CD4-positive, alpha-beta T cell (primary cell): ENCODE measurements around the gene C2orf42. TPM values are rescaled to one million over a fixed set of nuclear protein-coding genes. Genes with fewer than 3 reads are reported as not detected.
A peak's percentile ranks its signal among the peaks of the same experiment; 100 is the strongest.
"Not testable (repeated sequence)": the region's sequence is repeated elsewhere in the genome, so short reads cannot be mapped to it uniquely, and the experiment has no call there.

Source experiments
- ATAC-seq: fragments of 200-7000 bp; cut with Tn5 transposase; one replicate; pipeline ENCODE4 v1.10.0; 2022; ENCODE audit warnings: mild to moderate bottlenecking; ENCODE audit not compliant: poor library complexity
- CTCF ChIA-PET: fragments of 350-600 bp; sonication (Branson Sonifier 250); formaldehyde crosslinking; loops from one replicate; lab custom pipeline; 2021; ENCODE audit warnings: antibody characterized with exemption, inconsistent platforms; lab: Charles Lee
- POLR2A ChIA-PET: fragments of 350-600 bp; sonication (Branson Sonifier 250); formaldehyde crosslinking; loops from one replicate; lab custom pipeline; 2021; ENCODE audit warnings: antibody characterized with exemption, inconsistent platforms; lab: Charles Lee
- DNase-seq, 14 experiments: peaks; one replicate each; pipeline ENCODE4 v3.0.0-alpha.2; 2013 to 2020; ENCODE audit warnings: mixed read lengths in 2 of 14
- H3K27ac ChIP-seq, 2 donors: one replicate each; pipeline versions ENCODE4 v1.5.1 to v1.7.0; 2013; ENCODE audit warnings: low read length in 2 of 2, low read depth in 1 of 2, mild to moderate bottlenecking in 1 of 2
- H3K27me3 ChIP-seq, 2 experiments: 1 replicate in 1 of 2; 2 replicates in 1 of 2; pipeline versions ENCODE4 v1.6.1 to v1.7.0; 2013; ENCODE audit warnings: low read length in 2 of 2, control low read depth in 1 of 2, mild to moderate bottlenecking in 1 of 2, moderate library complexity in 1 of 2; ENCODE audit not compliant: insufficient read depth in 2 of 2, control insufficient read depth in 1 of 2
- H3K36me3 ChIP-seq: one replicate; pipeline ENCODE4 v1.6.1; 2013; ENCODE audit warnings: low read length, control low read depth; ENCODE audit not compliant: insufficient read depth
- H3K4me1 ChIP-seq: one replicate; pipeline ENCODE4 v1.6.1; 2013; ENCODE audit warnings: low read length, control low read depth; ENCODE audit not compliant: insufficient read depth
- H3K4me3 ChIP-seq: one replicate; pipeline ENCODE4 v1.5.1; 2013; ENCODE audit warnings: mild to moderate bottlenecking, low read length, moderate library complexity
- H3K9me3 ChIP-seq, 2 experiments: 1 replicate in 1 of 2; 2 replicates in 1 of 2; pipeline versions ENCODE4 v1.6.1 to v1.7.0; 2013; ENCODE audit warnings: low read length in 2 of 2, mild to moderate bottlenecking in 2 of 2, control low read depth in 1 of 2, moderate library complexity in 1 of 2; ENCODE audit not compliant: control insufficient read depth in 1 of 2, insufficient read depth in 1 of 2
- H3K27ac Mint-ChIP-seq: one replicate; pipeline ENCODE4 v1.8.0; 2020; ENCODE audit warnings: mixed read lengths
- H3K27me3 Mint-ChIP-seq: one replicate; pipeline ENCODE4 v1.8.0; 2021; ENCODE audit warnings: mixed read lengths
- H3K36me3 Mint-ChIP-seq: one replicate; pipeline ENCODE4 v1.8.0; 2021; ENCODE audit warnings: low read depth, mixed read lengths
- H3K4me1 Mint-ChIP-seq: one replicate; pipeline ENCODE4 v1.8.0; 2021; ENCODE audit warnings: low read depth, mixed read lengths
- H3K4me3 Mint-ChIP-seq: one replicate; pipeline ENCODE4 v1.8.0; 2020; ENCODE audit warnings: mild to moderate bottlenecking, mixed read lengths
- H3K9me3 Mint-ChIP-seq: one replicate; pipeline ENCODE4 v1.8.0; 2020; ENCODE audit warnings: mixed read lengths
- intact Hi-C, 2 experiments: fragments of 100-400 bp; cut with DNase I in 1 of 2; cut with micrococcal nuclease in 1 of 2; formaldehyde crosslinking; loops; one replicate each; pipeline versions ENCODE4 v1.15.1 to v1.9.0; 2023 to 2025; cut with DNase I, micrococcal nuclease
- total RNA-seq, 174 experiments: library from RNA in 2 of 174; stranded (reverse) in 2 of 174; gene quantifications; one replicate each; pipeline ENCODE4 v1.2.3 and lab custom pipeline; 2021 to 2026
- TF ChIP-seq, protein P1 (sequence below): fragments of 200-600 bp; IDR thresholded peaks from one replicate; pipeline ENCODE4 v1.8.0; 2022; ENCODE audit warnings: antibody characterized with exemption, mild to moderate bottlenecking

C2orf42 gene
- total RNA-seq, 2 experiments from 2014 or later = 16.9 to 18.4 TPM

DNA sequence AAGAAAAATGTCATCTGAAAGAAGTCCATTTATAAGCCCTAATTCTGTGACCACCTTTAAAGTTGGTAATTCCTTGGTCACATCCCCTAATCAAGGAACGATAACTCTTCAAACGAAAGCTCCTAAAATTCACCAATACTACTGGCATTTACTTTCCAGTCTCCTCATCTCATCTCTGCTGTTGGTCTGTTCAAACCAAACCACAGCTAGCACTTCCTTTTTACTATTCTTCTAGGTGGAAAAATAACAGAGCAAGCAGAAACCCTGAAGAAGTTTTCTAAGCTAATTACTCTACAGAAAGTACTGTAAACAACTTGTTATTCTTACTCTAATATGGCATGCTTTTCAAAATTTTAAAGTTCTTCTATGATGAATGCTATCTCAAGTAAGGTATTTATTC, 36.0 kb upstream of the C2orf42 start:
- Histone ChIP-seq H3K27me3 (no peaks in the 10 kb centered on the region), H3K4me3 (no peak overlapping the region), H3K36me3 (peaks cover 89% of the 10 kb centered on the region), H3K9me3 (no peaks in the 10 kb centered on the region), H3K27ac (no peak overlapping the region), H3K4me1 (no peaks in the 10 kb centered on the region)
- intact Hi-C loops = no loop called here
- Mint-ChIP-seq H3K27ac (peak overlapping the region; percentile 51), H3K36me3 (peaks cover 90% of the 10 kb centered on the region), H3K9me3 (no peaks in the 10 kb centered on the region), H3K4me1 (no peaks in the 10 kb centered on the region), H3K27me3 (no peaks in the 10 kb centered on the region), H3K4me3 (no peak overlapping the region)
- ATAC-seq (no peak), DNase-seq (no peak)
- ChIA-PET CTCF (interaction anchor here (0.7 kb wide), 1 partner anchor 36 kb away, joined by 3 read pairs; no protein-coding TSS in a partner anchor), POLR2A (interaction anchor here (1.0 kb wide), 1 partner anchor 11 kb away, joined by 3 read pairs; no protein-coding TSS in a partner anchor)
- TF ChIP-seq, protein P1, sequence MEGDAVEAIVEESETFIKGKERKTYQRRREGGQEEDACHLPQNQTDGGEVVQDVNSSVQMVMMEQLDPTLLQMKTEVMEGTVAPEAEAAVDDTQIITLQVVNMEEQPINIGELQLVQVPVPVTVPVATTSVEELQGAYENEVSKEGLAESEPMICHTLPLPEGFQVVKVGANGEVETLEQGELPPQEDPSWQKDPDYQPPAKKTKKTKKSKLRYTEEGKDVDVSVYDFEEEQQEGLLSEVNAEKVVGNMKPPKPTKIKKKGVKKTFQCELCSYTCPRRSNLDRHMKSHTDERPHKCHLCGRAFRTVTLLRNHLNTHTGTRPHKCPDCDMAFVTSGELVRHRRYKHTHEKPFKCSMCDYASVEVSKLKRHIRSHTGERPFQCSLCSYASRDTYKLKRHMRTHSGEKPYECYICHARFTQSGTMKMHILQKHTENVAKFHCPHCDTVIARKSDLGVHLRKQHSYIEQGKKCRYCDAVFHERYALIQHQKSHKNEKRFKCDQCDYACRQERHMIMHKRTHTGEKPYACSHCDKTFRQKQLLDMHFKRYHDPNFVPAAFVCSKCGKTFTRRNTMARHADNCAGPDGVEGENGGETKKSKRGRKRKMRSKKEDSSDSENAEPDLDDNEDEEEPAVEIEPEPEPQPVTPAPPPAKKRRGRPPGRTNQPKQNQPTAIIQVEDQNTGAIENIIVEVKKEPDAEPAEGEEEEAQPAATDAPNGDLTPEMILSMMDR = no peak

DNA sequence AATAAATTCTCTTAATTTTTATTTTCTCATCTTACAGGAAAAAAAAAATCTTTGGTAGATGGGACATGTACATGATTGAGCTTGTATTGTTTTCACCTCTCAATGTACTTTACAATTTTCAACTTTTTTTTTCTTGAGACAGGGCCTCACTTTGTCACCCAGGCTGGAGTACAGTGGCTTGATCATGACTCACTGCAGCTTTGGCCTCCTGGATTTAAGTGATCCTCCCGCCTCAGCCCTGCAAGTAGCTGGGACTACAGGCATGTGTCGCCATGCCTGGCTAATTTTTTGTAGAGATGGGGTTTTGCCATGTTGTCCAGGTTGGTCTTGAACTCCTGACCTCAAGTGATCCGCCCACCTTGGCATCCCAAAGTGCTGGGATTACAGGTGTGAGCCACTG, 32.5 kb upstream of the C2orf42 start:
- H3K27me3 ChIP-seq, ATAC-seq, H3K27me3 Mint-ChIP-seq, H3K9me3 Mint-ChIP-seq, CTCF ChIA-PET, H3K27ac ChIP-seq, H3K9me3 ChIP-seq, H3K4me1 ChIP-seq, intact Hi-C loops, POLR2A ChIA-PET, DNase-seq, H3K4me3 Mint-ChIP-seq, H3K4me1 Mint-ChIP-seq, H3K27ac Mint-ChIP-seq, H3K4me3 ChIP-seq: not testable (repeated sequence)
- H3K36me3 Mint-ChIP-seq = peaks cover 91% of the 10 kb centered on the region
- H3K36me3 ChIP-seq = peaks cover 92% of the 10 kb centered on the region

DNA sequence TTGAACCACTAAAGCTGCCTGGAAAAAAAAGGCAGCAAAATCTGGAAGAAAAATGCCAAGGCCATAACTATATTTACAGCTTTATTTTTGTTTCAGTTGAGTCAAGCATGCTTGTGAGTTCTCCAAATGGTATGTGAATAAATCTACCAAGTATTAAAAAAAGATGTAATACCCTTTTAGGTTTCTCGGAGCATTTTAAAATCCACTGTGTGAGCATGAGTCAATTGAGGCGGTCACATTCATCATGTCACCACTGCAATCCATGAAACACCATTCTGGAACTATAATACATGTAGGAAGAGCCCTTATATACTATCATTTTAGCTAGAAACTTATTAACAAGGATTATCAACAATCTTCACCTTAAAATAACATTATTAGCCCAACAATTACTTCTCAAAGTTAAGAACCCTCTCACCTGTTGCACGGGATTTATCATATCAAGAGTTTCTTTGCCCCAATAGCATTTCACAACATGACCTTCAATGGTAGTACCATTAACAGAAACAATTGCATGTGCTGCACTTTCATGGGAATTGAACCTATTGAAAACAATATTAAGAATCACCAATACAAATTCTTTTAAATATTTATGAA, 24.2 kb upstream of the C2orf42 start:
- POLR2A ChIA-PET = interaction anchor here (1.8 kb wide), 1 partner anchor 24 kb away, joined by 6 read pairs; the partner anchor contains the start of gene C2orf42
- intact Hi-C loops = no loop called here
- Histone ChIP-seq H3K9me3 (no peaks in the 10 kb centered on the region), H3K36me3 (peaks cover 67% of the 10 kb centered on the region), H3K4me1 (no peaks in the 10 kb centered on the region), H3K27ac (no peak overlapping the region), H3K4me3 (no peak overlapping the region), H3K27me3 (no peaks in the 10 kb centered on the region)
- H3K4me3 Mint-ChIP-seq = no peak overlapping the region
- no peak overlapping the region for H3K27ac Mint-ChIP-seq
- no peak for ATAC-seq
- H3K9me3 Mint-ChIP-seq = no peaks in the 10 kb centered on the region
- TF ChIP-seq, protein P1 = no peak
- H3K27me3 Mint-ChIP-seq = no peaks in the 10 kb centered on the region
- H3K36me3 Mint-ChIP-seq = peaks cover 84% of the 10 kb centered on the region
- DNase-seq = no peak
- CTCF ChIA-PET = no interaction called here
- peaks cover 10% of the 10 kb centered on the region for H3K4me1 Mint-ChIP-seq

DNA sequence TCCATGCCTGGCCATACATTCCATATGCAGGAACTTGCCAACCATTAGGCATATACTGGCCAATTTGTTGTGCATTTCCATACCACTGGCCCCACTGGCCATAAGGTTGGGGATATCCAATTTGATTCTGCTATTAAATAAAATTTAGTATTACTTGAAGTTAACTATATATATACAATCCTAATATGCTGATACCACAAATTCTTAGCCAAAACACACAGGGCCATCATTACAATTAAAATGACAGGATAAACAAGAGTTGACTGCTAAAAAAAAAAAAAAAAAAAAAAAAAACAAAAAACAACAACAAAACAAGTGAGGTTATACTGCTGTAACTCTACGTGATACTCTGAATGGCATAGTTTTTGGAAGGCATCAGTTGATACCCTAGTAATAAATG, 23.5 kb upstream of the C2orf42 start:
- DNase-seq (no peak), ATAC-seq (no peak)
- H3K4me3 Mint-ChIP-seq = no peak overlapping the region
- ChIA-PET CTCF (no interaction called here), POLR2A (interaction anchor here (1.8 kb wide), 1 partner anchor 23 kb away, joined by 6 read pairs; the partner anchor contains the start of gene C2orf42)
- no peak overlapping the region for H3K4me3 ChIP-seq
- peaks cover 16% of the 10 kb centered on the region for H3K4me1 Mint-ChIP-seq
- H3K27me3 Mint-ChIP-seq = no peaks in the 10 kb centered on the region
- H3K27ac Mint-ChIP-seq = no peak overlapping the region
- peaks cover 77% of the 10 kb centered on the region for H3K36me3 Mint-ChIP-seq
- no peaks in the 10 kb centered on the region for H3K9me3 Mint-ChIP-seq
- H3K4me1 ChIP-seq = no peaks in the 10 kb centered on the region
- no peak overlapping the region for H3K27ac ChIP-seq
- intact Hi-C loops = no loop called here
- H3K9me3 ChIP-seq = no peaks in the 10 kb centered on the region
- H3K36me3 ChIP-seq = peaks cover 60% of the 10 kb centered on the region
- H3K27me3 ChIP-seq = no peaks in the 10 kb centered on the region
- TF ChIP-seq, protein P1 = no peak
